LNCAP (cell line): ENCODE data around the gene IDH3A.

Source experiments
- CTCF ChIP-seq: fragments of 450-650 bp; IDR thresholded peaks from 2 replicates; pipeline ENCODE4 v1.5.1; 2017; ENCODE audit warnings: mild to moderate bottlenecking

IDH3A gene

GRCh38 chr15:78130466-78131294 lies 18.5 kb upstream of the IDH3A start:
- no peak for TF ChIP-seq CTCF

DNA sequence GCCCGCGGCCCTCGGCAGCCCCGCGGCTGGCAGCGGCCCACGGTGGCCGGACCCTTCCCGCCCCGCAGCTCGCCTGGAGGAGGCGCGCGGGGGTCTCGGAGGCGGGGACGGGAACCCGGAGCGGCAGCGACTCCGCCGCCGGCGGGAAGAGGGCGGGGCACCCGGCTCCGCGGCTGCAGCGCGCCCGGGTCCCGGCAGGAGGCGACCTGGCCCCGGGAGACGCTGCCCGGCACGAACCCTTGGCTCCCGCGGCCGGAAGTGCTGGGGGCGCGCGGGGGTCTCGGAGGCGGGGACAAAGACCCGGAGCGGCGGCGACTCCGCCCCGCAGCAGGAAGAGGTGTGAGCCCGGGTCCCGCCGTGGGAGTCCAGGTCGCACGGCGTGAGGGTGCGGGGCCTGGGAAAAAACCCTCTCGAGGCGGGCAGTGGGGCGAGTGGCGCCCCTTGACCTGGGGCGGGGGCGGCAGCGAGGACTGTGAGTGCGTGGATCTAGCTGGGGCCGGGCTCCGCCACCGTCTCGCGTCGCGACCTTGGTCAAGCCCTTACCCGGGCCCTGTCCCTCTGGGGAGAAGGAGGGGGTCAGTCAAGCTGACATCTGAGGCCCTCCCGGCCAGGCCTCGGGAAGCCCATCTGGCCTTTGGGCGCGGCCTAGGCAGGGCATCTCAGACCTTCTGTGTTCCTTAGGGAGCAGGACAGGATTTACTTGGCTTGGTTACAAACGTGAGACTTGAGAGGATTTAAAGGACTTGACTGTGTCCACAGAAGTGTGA lies 17.7 kb upstream of the IDH3A start, which contains the start of gene CIB2:
Gene CIB2 (minus strand): TSS at position 151 of the 767 bp plus-strand sequence. CDS start 230 bp downstream, outside the sequence.
- TF ChIP-seq CTCF, result peak; percentile 78

- no peak for TF ChIP-seq CTCF
Measured at GRCh38 chr15:78133801-78134200, 15.4 kb upstream of the IDH3A start.

- no peak for TF ChIP-seq CTCF
Measured at GRCh38 chr15:78139578-78139977, 9.6 kb upstream of the IDH3A start.

GRCh38 chr15:78140292-78140691 lies 8.9 kb upstream of the IDH3A start:
- TF ChIP-seq CTCF, result no peak

DNA sequence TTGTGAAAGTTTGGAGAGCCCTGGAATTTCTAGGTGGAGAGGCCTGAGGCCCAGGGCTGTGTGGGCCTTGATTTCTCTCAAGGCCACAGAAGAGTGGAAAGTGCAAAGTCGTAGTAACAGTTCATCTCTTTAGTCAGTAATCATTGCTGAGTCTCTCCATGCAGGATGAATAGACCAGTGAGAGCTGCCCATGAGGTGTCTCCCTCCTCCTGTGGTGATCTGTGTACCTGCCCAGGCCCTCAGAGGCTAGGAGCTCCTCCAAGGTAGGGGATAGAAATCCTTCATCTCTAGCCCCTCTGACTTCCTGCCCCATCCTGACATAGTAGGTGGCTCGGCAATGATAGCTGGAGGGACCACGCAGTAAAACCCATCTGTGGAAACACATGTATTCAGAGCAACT lies 6.8 kb upstream of the IDH3A start:
- TF ChIP-seq CTCF, result no peak

GRCh38 chr15:78146425-78147154 lies 2.6 kb upstream of the IDH3A start:
- TF ChIP-seq CTCF, result no peak
